HEK293 (cell line): ENCODE measurements around the gene CENPS.
"Not testable (repeated sequence)": the region's sequence is repeated elsewhere in the genome, so short reads cannot be mapped to it uniquely, and the experiment has no call there.

Experiments
- CTCF ChIA-PET: fragments of 350-600 bp; formaldehyde crosslinking; extraction: SDS; loops from one replicate; lab custom pipeline; 2021; ENCODE audit warnings: antibody characterized with exemption; lab: Yijun Ruan, JAX
- POLR2A ChIA-PET: fragments of 300-600 bp; formaldehyde crosslinking; extraction: SDS; loops from one replicate; lab custom pipeline; 2020; ENCODE audit warnings: antibody characterized with exemption, inconsistent platforms; lab: Yijun Ruan, JAX
- H3K27ac ChIP-seq: fragments of 200-500 bp; sonication (Bioruptor generic); 2 replicates; pipeline ENCODE4 v1.5.1; 2014; ENCODE audit warnings: low read depth, low read length, control low read depth, inconsistent platforms; ENCODE audit errors: extremely low read depth
- H3K36me3 ChIP-seq, 2 experiments: fragments of 200-500 bp in 1 of 2; sonication (Bioruptor generic) in 1 of 2; 1 replicate in 1 of 2; 2 replicates in 1 of 2; pipeline ENCODE4 v1.5.1; 2014 to 2017; ENCODE audit warnings: inconsistent platforms in 2 of 2, low read length in 2 of 2; ENCODE audit not compliant: control insufficient read depth in 2 of 2, insufficient read depth in 1 of 2
- H3K4me1 ChIP-seq: fragments of 200-500 bp; sonication (Bioruptor generic); 2 replicates; pipeline ENCODE4 v1.5.1; 2014; ENCODE audit warnings: mild to moderate bottlenecking, low read length, inconsistent platforms; ENCODE audit not compliant: control insufficient read depth, insufficient read depth
- H3K4me3 ChIP-seq: 2 replicates; pipeline ENCODE4 v1.5.1; 2011; ENCODE audit warnings: low read depth, mild to moderate bottlenecking, control low read depth, low read length, moderate library complexity
- H3K9me3 ChIP-seq: fragments of 200-500 bp; sonication (Bioruptor generic); 2 replicates; pipeline ENCODE4 v1.5.1; 2014; ENCODE audit warnings: low read depth, low read length, inconsistent platforms; ENCODE audit not compliant: control insufficient read depth, insufficient read depth
- IKZF3 ChIP-seq: fragments of 450-650 bp; IDR thresholded peaks from 2 replicates; pipeline ENCODE4 v1.5.0; 2018; ENCODE audit warnings: missing biosample characterization, mild to moderate bottlenecking, missing genetic modification characterization, moderate library complexity
- KLF17 ChIP-seq: fragments of 450-650 bp; formaldehyde crosslinking; IDR thresholded peaks from 2 replicates; pipeline ENCODE4 v1.5.1; 2016; ENCODE audit warnings: missing biosample characterization, missing genetic modification characterization
- KLF8 ChIP-seq: fragments of 450-650 bp; formaldehyde crosslinking; IDR thresholded peaks from 2 replicates; pipeline ENCODE4 v1.5.1; 2016; ENCODE audit warnings: missing biosample characterization, missing genetic modification characterization
- OSR2 ChIP-seq: fragments of 450-650 bp; formaldehyde crosslinking; IDR thresholded peaks from 2 replicates; pipeline ENCODE4 v1.5.1; 2016; ENCODE audit warnings: missing biosample characterization, missing genetic modification characterization
- PRDM1 ChIP-seq: fragments of 450-650 bp; formaldehyde crosslinking; IDR thresholded peaks from 2 replicates; pipeline ENCODE4; 2016; ENCODE audit warnings: missing biosample characterization, missing genetic modification characterization
- PRDM10 ChIP-seq: fragments of 450-650 bp; formaldehyde crosslinking; IDR thresholded peaks from 2 replicates; pipeline ENCODE4 v1.5.1; 2016; ENCODE audit warnings: missing biosample characterization, missing genetic modification characterization
- TSHZ1 ChIP-seq: fragments of 450-650 bp; formaldehyde crosslinking; IDR thresholded peaks from 2 replicates; pipeline ENCODE4 v1.5.1; 2016; ENCODE audit warnings: missing biosample characterization, missing genetic modification characterization, borderline replicate concordance
- ZBTB44 ChIP-seq: fragments of 450-650 bp; IDR thresholded peaks from 2 replicates; pipeline ENCODE4 v1.5.1; 2018; ENCODE audit warnings: missing biosample characterization, mild to moderate bottlenecking, missing genetic modification characterization
- ZIC2 ChIP-seq: fragments of 450-650 bp; formaldehyde crosslinking; IDR thresholded peaks from 2 replicates; pipeline ENCODE4 v1.5.1; 2016; ENCODE audit warnings: missing biosample characterization, missing genetic modification characterization
- ZNF221 ChIP-seq: fragments of 450-650 bp; formaldehyde crosslinking; IDR thresholded peaks from 2 replicates; pipeline ENCODE4 v1.5.1; 2017; ENCODE audit warnings: missing biosample characterization, missing genetic modification characterization, borderline replicate concordance
- ZNF530 ChIP-seq: fragments of 450-650 bp; formaldehyde crosslinking; IDR thresholded peaks from 2 replicates; pipeline ENCODE4 v1.5.1; 2016; ENCODE audit warnings: low read depth, missing biosample characterization, missing genetic modification characterization
- ZNF600 ChIP-seq: fragments of 450-650 bp; formaldehyde crosslinking; IDR thresholded peaks from 2 replicates; pipeline ENCODE4 v1.5.1; 2016; ENCODE audit warnings: missing biosample characterization, missing genetic modification characterization
- ZNF629 ChIP-seq: fragments of 450-650 bp; formaldehyde crosslinking; IDR thresholded peaks from 2 replicates; pipeline ENCODE4 v1.5.1; 2017; ENCODE audit warnings: missing biosample characterization, missing genetic modification characterization
- ZNF660 ChIP-seq: fragments of 450-650 bp; IDR thresholded peaks from 2 replicates; pipeline ENCODE4 v1.5.1; 2018; ENCODE audit warnings: missing biosample characterization, mild to moderate bottlenecking, missing genetic modification characterization
- ZNF664 ChIP-seq: fragments of 450-650 bp; formaldehyde crosslinking; IDR thresholded peaks from 2 replicates; pipeline ENCODE4 v1.5.1; 2016; ENCODE audit warnings: missing biosample characterization, missing genetic modification characterization
- ZNF776 ChIP-seq: fragments of 450-650 bp; formaldehyde crosslinking; IDR thresholded peaks from 2 replicates; pipeline ENCODE4 v1.5.0; 2017; ENCODE audit warnings: missing biosample characterization, missing genetic modification characterization, borderline replicate concordance
- ZNF791 ChIP-seq: fragments of 450-650 bp; formaldehyde crosslinking; IDR thresholded peaks from 2 replicates; pipeline ENCODE4 v1.5.1; 2016; ENCODE audit warnings: missing biosample characterization, missing genetic modification characterization
- ZSCAN16 ChIP-seq: fragments of 450-650 bp; formaldehyde crosslinking; IDR thresholded peaks from 2 replicates; pipeline ENCODE4 v1.5.1; 2016; ENCODE audit warnings: missing biosample characterization, missing genetic modification characterization
- ZSCAN4 ChIP-seq: fragments of 450-650 bp; formaldehyde crosslinking; IDR thresholded peaks from 2 replicates; pipeline ENCODE4 v1.5.1; 2017; ENCODE audit warnings: missing biosample characterization, missing genetic modification characterization

CENPS gene

GRCh38 chr1:10457462-10457861 is 27.2 kb downstream of the CENPS start:
- POLR2A ChIA-PET = not testable (repeated sequence)

GRCh38 chr1:10457875-10458274 is 27.6 kb downstream of the CENPS start:
- peaks cover 23 to 49% of the 10 kb centered on the region in 2 experiments for H3K36me3 ChIP-seq
- ChIA-PET CTCF (interaction anchor here (0.6 to 1.1 kb wide), 4 partner anchors 9 to 341 kb away, joined by 3 to 4 read pairs (median 3); no protein-coding TSS in a partner anchor), POLR2A (interaction anchor here (0.7 kb wide), 1 partner anchor 11 kb away, joined by 6 read pairs; no protein-coding TSS in a partner anchor)
- no peak for TF ChIP-seq ZBTB44
- no peak for TF ChIP-seq ZNF660
- TF ChIP-seq ZNF530 (tag by site-specific recombination) = no peak
- TF ChIP-seq TSHZ1 (tag by site-specific recombination) = no peak
- H3K9me3 ChIP-seq = no peaks in the 10 kb centered on the region
- peaks cover 4% of the 10 kb centered on the region; the same call in 1 of the 2 replicates for H3K4me1 ChIP-seq
- H3K4me3 ChIP-seq = no peak overlapping the region
- H3K27ac ChIP-seq = no peak overlapping the region

More at GRCh38 chr1:10457462-10457861, 27.2 kb downstream of the CENPS start:
- CTCF ChIA-PET = interaction anchor here (0.6 to 1.2 kb wide), 3 partner anchors 28 to 37 kb away, joined by 3 to 4 read pairs (median 3); no protein-coding TSS in a partner anchor
- H3K4me3 ChIP-seq, H3K9me3 ChIP-seq, H3K27ac ChIP-seq, H3K4me1 ChIP-seq: not testable (repeated sequence)
- peaks cover 19 to 45% of the 10 kb centered on the region in 2 experiments for H3K36me3 ChIP-seq
- peak; percentile 94 for TF ChIP-seq ZNF664 (tag by site-specific recombination)

- H3K27ac ChIP-seq = no peak overlapping the region
- ChIA-PET POLR2A (interaction anchor here (1.3 kb wide), 1 partner anchor 9 kb away, joined by 6 read pairs; the partner anchor contains the start of gene CORT), CTCF (interaction anchor here (0.6 kb wide), 1 partner anchor 43 kb away, joined by 4 read pairs; no protein-coding TSS in a partner anchor)
- H3K4me3 ChIP-seq = no peak overlapping the region
- H3K4me1 ChIP-seq = peaks cover 4% of the 10 kb centered on the region; the same call in 1 of the 2 replicates
- peaks cover 29 to 60% of the 10 kb centered on the region in 2 experiments for H3K36me3 ChIP-seq
- H3K9me3 ChIP-seq = no peaks in the 10 kb centered on the region
- TF ChIP-seq ZNF629 (tag by site-specific recombination) = 0 out of 2 replicates have a peak, but pooled peaks have one; percentile 34
- TF ChIP-seq KLF8 (tag by site-specific recombination) = peak; percentile 44; the same call in 1 of the 2 replicates
- TF ChIP-seq ZNF791 (tag by site-specific recombination) = no peak
- peak; percentile 70 for TF ChIP-seq OSR2 (tag by site-specific recombination)
- TF ChIP-seq ZNF600 (tag by site-specific recombination) = peak; percentile 56; the same call in 1 of the 2 replicates
- peak; percentile 33; the same call in 1 of the 2 replicates for TF ChIP-seq IKZF3 (tag by site-specific recombination)
- TF ChIP-seq PRDM10 (tag by site-specific recombination) = 0 out of 2 replicates have a peak, but pooled peaks have one; percentile 26
- no peak for TF ChIP-seq ZNF776 (tag by site-specific recombination)
- peak; percentile 80 for TF ChIP-seq ZIC2 (tag by site-specific recombination)
- TF ChIP-seq ZNF660 = peak; percentile 52; the same call in 1 of the 2 replicates
- no peak for TF ChIP-seq ZSCAN16 (tag by site-specific recombination)
- TF ChIP-seq PRDM1 (tag by site-specific recombination) = peak; percentile 46; the same call in 1 of the 2 replicates
- no peak for TF ChIP-seq ZSCAN4 (tag by site-specific recombination)
- no peak for TF ChIP-seq ZNF221 (tag by site-specific recombination)
- TF ChIP-seq KLF17 (tag by site-specific recombination) = 0 out of 2 replicates have a peak, but pooled peaks have one; percentile 21
Measured at GRCh38 chr1:10459184-10459583, 29.0 kb downstream of the CENPS start.
